Stimulated activated naive B cell treated with anti-CD40 and anti-IgM and Interleukin-4, amounts not matched to agents 10 μg/mL and 1 μg/mL and 100 μg/mL, for 72 hours (primary cell): ENCODE results near the gene CLEC2B.
A peak's percentile ranks its signal among the peaks of the same experiment; 100 is the strongest.

Experiments
- ATAC-seq, 2 donors: fragments of 150-1000 bp; cut with Tn5 transposase; replicated peaks; 2 replicates each; pipeline ENCODE4 v1.10.0; 2021; ENCODE audit warnings: moderate library complexity in 1 of 2
- DNase-seq: peaks from one replicate; pipeline ENCODE4 v3.0.0; 2021
- H3K27ac Mint-ChIP-seq: one replicate; pipeline ENCODE4 v1.8.0; 2022; ENCODE audit warnings: mild to moderate bottlenecking, mixed read lengths
- H3K27me3 Mint-ChIP-seq, 2 donors: one replicate each; pipeline ENCODE4 v1.8.0; 2022; ENCODE audit warnings: mixed read lengths in 2 of 2
- H3K36me3 Mint-ChIP-seq, 2 donors: one replicate each; pipeline ENCODE4 v1.8.0; 2022; ENCODE audit warnings: mixed read lengths in 2 of 2, mild to moderate bottlenecking in 1 of 2
- H3K4me1 Mint-ChIP-seq, 2 donors: one replicate each; pipeline ENCODE4 v1.8.0; 2022; ENCODE audit warnings: mixed read lengths in 2 of 2, mild to moderate bottlenecking in 1 of 2
- H3K4me3 Mint-ChIP-seq, 2 donors: one replicate each; pipeline ENCODE4 v1.8.0; 2022; ENCODE audit warnings: mild to moderate bottlenecking in 2 of 2, mixed read lengths in 2 of 2, moderate library complexity in 1 of 2
- H3K9me3 Mint-ChIP-seq, 2 donors: one replicate each; pipeline ENCODE4 v1.8.0; 2022; ENCODE audit warnings: mixed read lengths in 2 of 2, mild to moderate bottlenecking in 1 of 2

CLEC2B gene

GRCh38 chr12:9856894-9857293 lies 12.3 kb downstream of the CLEC2B start:
- no peaks in the 10 kb centered on the region for H3K27me3 Mint-ChIP-seq
- H3K27ac Mint-ChIP-seq, result no peak overlapping the region
- peaks cover 32 to 46% of the 10 kb centered on the region in 2 donors for H3K36me3 Mint-ChIP-seq
- H3K4me1 Mint-ChIP-seq, result peaks cover 2 to 11% of the 10 kb centered on the region in 2 donors
- H3K9me3 Mint-ChIP-seq, result no peaks in the 10 kb centered on the region
- ATAC-seq (no peak), DNase-seq (no peak)
- H3K4me3 Mint-ChIP-seq, result no peak overlapping the region

GRCh38 chr12:9856151-9856550 lies 13.0 kb downstream of the CLEC2B start:
- ATAC-seq (no peak), DNase-seq (no peak)
- H3K27me3 Mint-ChIP-seq, result no peaks in the 10 kb centered on the region
- peaks cover 34 to 51% of the 10 kb centered on the region in 2 donors for H3K36me3 Mint-ChIP-seq
- peaks cover 2 to 10% of the 10 kb centered on the region in 2 donors for H3K4me1 Mint-ChIP-seq
- H3K27ac Mint-ChIP-seq, result no peak overlapping the region
- no peaks in the 10 kb centered on the region for H3K9me3 Mint-ChIP-seq
- H3K4me3 Mint-ChIP-seq, result no peak overlapping the region

- DNase-seq (no peak), ATAC-seq (no peak)
- Mint-ChIP-seq H3K4me3 (no peak overlapping the region), H3K4me1 (no peaks in the 10 kb centered on the region), H3K9me3 (peaks cover 7% of the 10 kb centered on the region in 2 donors), H3K36me3 (peaks cover 33 to 73% of the 10 kb centered on the region in 2 donors), H3K27me3 (peaks cover 0 to 4% of the 10 kb centered on the region in 2 donors), H3K27ac (no peak overlapping the region)
Measured at GRCh38 chr12:9851927-9852326, 17.2 kb downstream of the CLEC2B start.

GRCh38 chr12:9851050-9851449 lies 18.1 kb downstream of the CLEC2B start:
- H3K4me1 Mint-ChIP-seq, result no peaks in the 10 kb centered on the region
- no peak for ATAC-seq

GRCh38 chr12:9848899-9849298 lies 20.3 kb downstream of the CLEC2B start:
- Mint-ChIP-seq H3K27me3 (peaks cover 0 to 4% of the 10 kb centered on the region in 2 donors), H3K27ac (no peak overlapping the region), H3K9me3 (peaks cover 15% of the 10 kb centered on the region in 2 donors), H3K36me3 (peaks cover 26 to 59% of the 10 kb centered on the region in 2 donors), H3K4me1 (no peaks in the 10 kb centered on the region), H3K4me3 (no peak overlapping the region)
- no peak for DNase-seq
- ATAC-seq, result no peak

More at GRCh38 chr12:9851050-9851449, 18.1 kb downstream of the CLEC2B start:
- H3K4me3 Mint-ChIP-seq, result no peak overlapping the region
- H3K9me3 Mint-ChIP-seq, result peaks cover 15% of the 10 kb centered on the region in 2 donors
- no peak for DNase-seq
- no peak overlapping the region for H3K27ac Mint-ChIP-seq
- H3K36me3 Mint-ChIP-seq, result peaks cover 36 to 74% of the 10 kb centered on the region in 2 donors
- H3K27me3 Mint-ChIP-seq, result peaks cover 0 to 4% of the 10 kb centered on the region in 2 donors

- no peaks in the 10 kb centered on the region for H3K4me1 Mint-ChIP-seq
- ATAC-seq, result no peak
- no peak overlapping the region for H3K4me3 Mint-ChIP-seq
- H3K27ac Mint-ChIP-seq, result no peak overlapping the region
- peaks cover 0 to 4% of the 10 kb centered on the region in 2 donors for H3K27me3 Mint-ChIP-seq
- no peak for DNase-seq
- peaks cover 4 to 16% of the 10 kb centered on the region in 2 donors for H3K36me3 Mint-ChIP-seq
- H3K9me3 Mint-ChIP-seq, result peaks cover 15% of the 10 kb centered on the region in 2 donors
Measured at GRCh38 chr12:9843407-9843806, 25.7 kb downstream of the CLEC2B start.

- H3K27ac Mint-ChIP-seq, result no peak overlapping the region
- H3K9me3 Mint-ChIP-seq, result no peaks in the 10 kb centered on the region
- H3K27me3 Mint-ChIP-seq, result peaks cover 0 to under 1% of the 10 kb centered on the region in 2 donors
- ATAC-seq (no peak), DNase-seq (no peak)
- no peaks in the 10 kb centered on the region for H3K4me1 Mint-ChIP-seq
- H3K4me3 Mint-ChIP-seq, result no peak overlapping the region
- H3K36me3 Mint-ChIP-seq, result no peaks in the 10 kb centered on the region
Measured at GRCh38 chr12:9831720-9832119, 37.4 kb downstream of the CLEC2B start.

GRCh38 chr12:9829982-9830381 lies 39.2 kb downstream of the CLEC2B start:
- no peak overlapping the region for H3K27ac Mint-ChIP-seq
- ATAC-seq, result no peak
- no peak overlapping the region for H3K4me3 Mint-ChIP-seq
- no peaks in the 10 kb centered on the region for H3K36me3 Mint-ChIP-seq
- H3K9me3 Mint-ChIP-seq, result no peaks in the 10 kb centered on the region
- no peaks in the 10 kb centered on the region for H3K4me1 Mint-ChIP-seq
- DNase-seq, result no peak
- peaks cover 0 to 4% of the 10 kb centered on the region in 2 donors for H3K27me3 Mint-ChIP-seq

GRCh38 chr12:9829483-9829882 lies 39.7 kb downstream of the CLEC2B start:
- Mint-ChIP-seq H3K4me3 (no peak overlapping the region), H3K4me1 (no peaks in the 10 kb centered on the region), H3K27ac (no peak overlapping the region), H3K27me3 (peaks cover 0 to 8% of the 10 kb centered on the region in 2 donors), H3K9me3 (no peaks in the 10 kb centered on the region), H3K36me3 (no peaks in the 10 kb centered on the region)
- ATAC-seq (no peak), DNase-seq (no peak)

- no peaks in the 10 kb centered on the region for H3K36me3 Mint-ChIP-seq
- ATAC-seq (no peak), DNase-seq (no peak)
- no peak within 1 kb of the TSS for H3K4me3 Mint-ChIP-seq
- H3K27ac Mint-ChIP-seq, result no peak within 1 kb of the TSS
- no peaks in the 10 kb centered on the region for H3K4me1 Mint-ChIP-seq
- peaks cover 9 to 21% of the 10 kb centered on the region in 2 donors for H3K27me3 Mint-ChIP-seq
- no peaks in the 10 kb centered on the region for H3K9me3 Mint-ChIP-seq
Measured at GRCh38 chr12:9827209-9827888, 41.8 kb downstream of the CLEC2B start, which contains the start of gene KLRF1. TSS of gene KLRF1 (plus strand) at chr12:9827481. CDS start at chr12:9827545, 64 bp downstream.

GRCh38 chr12:9820281-9820930 lies 48.7 kb downstream of the CLEC2B start:
- ATAC-seq, result no peak
- Mint-ChIP-seq H3K36me3 (no peaks in the 10 kb centered on the region), H3K27ac (no peak overlapping the region)

GRCh38 chr12:9813821-9814798 lies 55.0 kb downstream of the CLEC2B start:
- DNase-seq (peak; percentile 81), ATAC-seq (peak; percentile 94 to 95)
- Mint-ChIP-seq H3K27ac (peak overlapping the region; percentile 69), H3K9me3 (no peaks in the 10 kb centered on the region), H3K4me1 (peaks cover 21 to 26% of the 10 kb centered on the region in 2 donors), H3K36me3 (no peaks in the 10 kb centered on the region), H3K4me3 (peak overlapping the region; percentile 91 to 93), H3K27me3 (peaks cover 13 to 14% of the 10 kb centered on the region in 2 donors)

More at GRCh38 chr12:9820281-9820930, 48.7 kb downstream of the CLEC2B start:
- no peak overlapping the region for H3K4me3 Mint-ChIP-seq
- no peak for DNase-seq
- peaks cover 38 to 41% of the 10 kb centered on the region in 2 donors for H3K27me3 Mint-ChIP-seq
- H3K9me3 Mint-ChIP-seq, result no peaks in the 10 kb centered on the region
- H3K4me1 Mint-ChIP-seq, result peaks cover 0 to 3% of the 10 kb centered on the region in 2 donors

- DNase-seq (no peak), ATAC-seq (no peak)
- no peaks in the 10 kb centered on the region for H3K36me3 Mint-ChIP-seq
- no peak overlapping the region for H3K27ac Mint-ChIP-seq
- H3K4me1 Mint-ChIP-seq, result peaks cover 18 to 26% of the 10 kb centered on the region in 2 donors
- H3K4me3 Mint-ChIP-seq, result no peak overlapping the region
- no peaks in the 10 kb centered on the region for H3K9me3 Mint-ChIP-seq
- H3K27me3 Mint-ChIP-seq, result peaks cover 9 to 14% of the 10 kb centered on the region in 2 donors
Measured at GRCh38 chr12:9811621-9812020, 57.5 kb downstream of the CLEC2B start.

- Mint-ChIP-seq H3K9me3 (no peaks in the 10 kb centered on the region), H3K27ac (peak overlapping the region; percentile 85), H3K36me3 (no peaks in the 10 kb centered on the region), H3K4me3 (peak overlapping the region; percentile 34 to 36), H3K27me3 (peaks cover 9 to 14% of the 10 kb centered on the region in 2 donors), H3K4me1 (peaks cover 18 to 26% of the 10 kb centered on the region in 2 donors)
- ATAC-seq (peak; percentile 69 to 72), DNase-seq (peak; percentile 14)
Measured at GRCh38 chr12:9810671-9811070, 58.5 kb downstream of the CLEC2B start.
